Body of pancreas (tissue), 4 donors: ENCODE measurements around the gene PDLIM7. TPM values are rescaled to one million over a fixed set of nuclear protein-coding genes. Genes with fewer than 3 reads are reported as not detected.

Experiments used
- ATAC-seq: fragments of 150-250 bp; one replicate; pipeline ENCODE4 v1.9.1; 2016
- DNase-seq, 4 donors: peaks; one replicate each; pipeline ENCODE4 v3.0.0-alpha.2; 2019
- H3K27ac ChIP-seq, 4 donors: fragments of 200-600 bp; sonication (generic); 1 replicate in 3 of 4; 2 replicates in 1 of 4; pipeline versions ENCODE4 v1.5.1 to v1.6.1; 2016 to 2019; ENCODE audit warnings: mild to moderate bottlenecking in 1 of 4, mixed read lengths in 1 of 4, moderate library complexity in 1 of 4
- H3K27me3 ChIP-seq, 2 donors: fragments of 200-600 bp; sonication (generic); one replicate each; pipeline ENCODE4 v1.6.0; 2016; ENCODE audit warnings: mild to moderate bottlenecking in 1 of 2
- H3K36me3 ChIP-seq, 2 donors: fragments of 200-600 bp; sonication (generic); replicated peaks in 1 of 2; 2 replicates each; pipeline ENCODE4 v1.5.1; 2016; ENCODE audit warnings: low read depth in 2 of 2; ENCODE audit not compliant: insufficient read depth in 1 of 2
- H3K4me1 ChIP-seq: fragments of 200-600 bp; sonication (generic); one replicate; pipeline ENCODE4 v1.6.0; 2016
- H3K4me3 ChIP-seq, 2 donors: fragments of 200-600 bp; sonication (generic); 1 replicate in 1 of 2; 2 replicates in 1 of 2; pipeline ENCODE4 v1.5.1; 2016 to 2019
- H3K9me3 ChIP-seq, 3 donors: fragments of 200-600 bp; sonication (generic); 1 replicate in 2 of 3; 2 replicates in 1 of 3; pipeline ENCODE4 v1.5.1; 2016
- POLR2A ChIP-seq, 3 donors: fragments of 450-650 bp; IDR thresholded peaks; one replicate each; pipeline ENCODE4 v1.6.1; 2016; ENCODE audit warnings: antibody characterized with exemption in 3 of 3, mild to moderate bottlenecking in 2 of 3
- WGBS, 2 donors: methylation state at CpG; one replicate each; pipeline ENCODE4 v1.1.5; 2017; 5-methylcytosine and 5-hydroxymethylcytosine counted together
- intact Hi-C: fragments of 100-400 bp; cut with DNase I; formaldehyde crosslinking; loops from one replicate; pipeline ENCODE4 v1.15.1; 2023
- total RNA-seq, 2 donors: library from RNA; depleted of rRNA; stranded (reverse); fragments of >200 nt; gene quantifications; one replicate each; pipeline ENCODE4 v1.1.0, GENCODE V29; 2016
- TF ChIP-seq, protein P1 (sequence below), 7 experiments: fragments of 450-650 bp in 4 of 7; fragments of 200-600 bp in 3 of 7; sonication (generic) in 3 of 7; IDR thresholded peaks; one replicate each; pipeline ENCODE4 v1.5.1; 2016 to 2019; ENCODE audit warnings: antibody characterized with exemption in 7 of 7

PDLIM7 gene
- total RNA-seq, 2 donors from 2014 or later, result 7.3 to 15.8 TPM

DNA sequence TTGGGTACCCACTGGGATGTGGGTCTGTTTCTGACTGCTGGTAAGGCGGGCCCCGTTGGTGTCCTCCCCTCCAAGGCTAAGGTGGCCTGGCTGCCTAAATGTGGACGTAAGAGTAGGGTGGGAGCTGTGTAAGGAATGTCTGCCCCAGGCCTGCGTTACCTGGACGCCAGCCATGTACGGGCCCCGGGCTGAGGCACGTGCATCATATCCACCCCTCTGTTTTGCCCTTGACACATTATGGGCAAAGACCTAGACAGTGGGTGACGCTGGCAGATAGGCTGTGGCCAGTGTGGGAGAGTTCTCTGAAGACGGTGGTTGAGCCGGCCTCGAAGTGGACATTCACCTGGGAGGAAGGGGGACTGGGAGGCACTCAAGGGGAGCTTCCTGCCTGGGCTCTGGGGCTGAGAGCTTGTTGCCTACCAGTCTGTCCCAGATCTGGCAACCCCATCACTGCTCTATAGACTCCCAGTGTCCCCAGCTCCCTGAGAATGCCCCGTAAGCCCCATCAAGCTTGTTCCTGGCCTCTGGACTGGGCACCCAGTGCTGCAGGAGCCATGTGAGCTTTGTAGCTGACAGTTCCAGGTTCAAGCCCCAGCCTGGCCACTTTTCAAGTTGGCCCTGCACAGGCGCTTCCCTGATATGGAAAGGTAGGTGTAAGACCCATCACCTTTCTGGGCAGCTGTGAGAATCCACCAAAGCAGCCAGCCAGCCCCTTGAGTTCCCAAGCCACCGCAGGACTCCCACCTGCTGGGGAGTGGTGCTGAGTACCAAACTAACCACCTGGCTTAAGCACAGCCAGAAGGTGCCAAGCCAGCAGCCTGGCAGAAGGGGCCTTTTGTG, 54.0 kb downstream of the PDLIM7 start:
- intact Hi-C loops, result no loop called here
- H3K27ac ChIP-seq, result no peak overlapping the region
- no peaks in the 10 kb centered on the region for H3K9me3 ChIP-seq
- no peaks in the 10 kb centered on the region for H3K36me3 ChIP-seq
- H3K27me3 ChIP-seq, result no peaks in the 10 kb centered on the region
- DNase-seq (peak in 1 of 4 donors; percentile 8), ATAC-seq (no peak)
- no peak for TF ChIP-seq POLR2A (IDR thresholded peaks at IDR 0.05)
- TF ChIP-seq, protein P1, sequence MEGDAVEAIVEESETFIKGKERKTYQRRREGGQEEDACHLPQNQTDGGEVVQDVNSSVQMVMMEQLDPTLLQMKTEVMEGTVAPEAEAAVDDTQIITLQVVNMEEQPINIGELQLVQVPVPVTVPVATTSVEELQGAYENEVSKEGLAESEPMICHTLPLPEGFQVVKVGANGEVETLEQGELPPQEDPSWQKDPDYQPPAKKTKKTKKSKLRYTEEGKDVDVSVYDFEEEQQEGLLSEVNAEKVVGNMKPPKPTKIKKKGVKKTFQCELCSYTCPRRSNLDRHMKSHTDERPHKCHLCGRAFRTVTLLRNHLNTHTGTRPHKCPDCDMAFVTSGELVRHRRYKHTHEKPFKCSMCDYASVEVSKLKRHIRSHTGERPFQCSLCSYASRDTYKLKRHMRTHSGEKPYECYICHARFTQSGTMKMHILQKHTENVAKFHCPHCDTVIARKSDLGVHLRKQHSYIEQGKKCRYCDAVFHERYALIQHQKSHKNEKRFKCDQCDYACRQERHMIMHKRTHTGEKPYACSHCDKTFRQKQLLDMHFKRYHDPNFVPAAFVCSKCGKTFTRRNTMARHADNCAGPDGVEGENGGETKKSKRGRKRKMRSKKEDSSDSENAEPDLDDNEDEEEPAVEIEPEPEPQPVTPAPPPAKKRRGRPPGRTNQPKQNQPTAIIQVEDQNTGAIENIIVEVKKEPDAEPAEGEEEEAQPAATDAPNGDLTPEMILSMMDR (IDR thresholded peaks at IDR 0.05), result no peak
- H3K4me3 ChIP-seq, result no peak overlapping the region
- WGBS, 2 donors, result 47 to 68% methylated on average over 13 to 15 of the region's 15 CpGs
- H3K4me1 ChIP-seq, result peaks cover 24% of the 10 kb centered on the region

DNA sequence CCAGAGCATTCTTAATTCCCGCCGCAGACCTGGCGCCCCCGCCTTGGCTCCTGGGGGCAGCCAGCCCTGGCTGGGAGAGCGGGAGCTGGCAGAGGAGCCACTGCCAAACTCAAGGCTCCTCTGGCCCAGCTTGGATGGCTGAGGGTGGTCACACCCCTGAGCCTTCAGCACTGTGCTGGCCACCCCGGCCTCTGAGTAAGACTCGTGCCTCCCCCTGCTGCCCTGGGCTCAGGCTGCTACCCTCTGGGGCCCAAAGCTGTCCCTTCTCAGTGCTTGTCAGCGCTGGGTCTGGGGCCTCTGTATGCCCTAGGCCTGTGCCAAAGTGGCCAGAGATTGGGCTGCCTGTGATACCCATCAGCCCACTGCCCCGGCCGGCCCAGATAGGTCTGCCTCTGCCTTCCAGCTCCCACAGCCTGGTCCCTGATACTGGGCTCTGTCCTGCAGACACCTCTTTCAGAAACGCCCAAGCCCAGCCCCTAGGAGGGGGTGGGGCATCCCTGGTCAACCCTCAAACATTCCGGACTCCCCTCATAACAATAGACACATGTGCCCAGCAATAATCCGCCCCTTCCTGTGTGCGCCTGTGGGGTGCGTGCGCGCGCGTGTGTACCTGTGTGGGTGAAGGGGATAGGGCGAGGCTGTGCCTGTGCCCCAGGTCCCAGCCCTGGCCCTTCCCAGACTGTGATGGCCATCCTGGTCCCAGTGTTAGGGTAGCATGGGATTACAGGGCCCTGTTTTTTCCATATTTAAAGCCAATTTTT, 55.2 kb downstream of the PDLIM7 start:
- ATAC-seq (no peak), DNase-seq (no peak)
- 90 to 95% methylated on average over 19 to 20 of the region's 20 CpGs for WGBS, 2 donors
- Histone ChIP-seq H3K4me1 (peaks cover 14% of the 10 kb centered on the region), H3K27ac (no peak overlapping the region), H3K27me3 (no peaks in the 10 kb centered on the region), H3K9me3 (no peaks in the 10 kb centered on the region), H3K4me3 (no peak overlapping the region), H3K36me3 (peaks cover 0 to 2% of the 10 kb centered on the region in 2 donors)
- intact Hi-C loops, result no loop called here
- TF ChIP-seq POLR2A (IDR thresholded peaks at IDR 0.05), result no peak
- TF ChIP-seq, protein P1 (IDR thresholded peaks at IDR 0.05), result no peak

DNA sequence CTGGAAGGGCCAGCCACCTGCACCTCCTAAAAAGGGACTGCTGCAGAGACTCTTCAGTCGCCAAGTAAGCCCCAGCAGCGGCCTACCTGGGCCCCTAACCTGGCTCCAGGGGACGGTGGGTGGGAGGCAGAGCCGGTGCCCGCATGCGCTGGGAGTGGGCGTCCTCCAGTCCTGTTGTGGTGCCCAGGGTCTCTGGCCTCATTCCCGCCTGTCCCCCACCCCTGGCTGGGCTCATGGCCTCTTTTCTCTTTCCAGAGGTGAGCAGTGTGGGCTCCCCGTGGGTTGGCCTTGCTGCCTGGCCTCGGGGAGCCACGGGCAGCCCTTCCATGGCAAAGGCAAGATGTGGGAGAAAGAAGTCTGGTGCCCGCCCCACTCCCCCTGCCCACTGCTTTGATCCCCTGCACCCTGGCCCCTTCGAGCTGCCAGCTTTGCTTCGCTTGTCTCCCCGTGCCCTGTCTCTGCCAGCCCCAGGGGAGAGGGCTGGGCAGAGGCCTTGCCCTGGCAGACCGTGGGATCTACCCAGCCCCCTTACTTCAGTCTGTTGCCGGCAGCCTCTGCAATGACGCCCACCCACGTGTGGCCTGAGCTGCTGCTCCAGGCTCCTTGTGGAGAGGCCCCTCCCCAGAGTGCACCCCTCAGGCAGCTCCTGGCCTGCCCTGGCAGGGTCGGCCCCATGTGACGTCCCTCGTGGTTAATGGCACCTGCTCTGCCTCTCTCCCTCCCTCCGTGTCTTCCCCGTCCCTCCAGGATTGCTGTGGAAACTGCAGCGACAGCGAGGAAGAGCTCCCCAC, 56.2 kb downstream of the PDLIM7 start:
- no peak for DNase-seq
- ATAC-seq, result no peak
- peaks cover 6% of the 10 kb centered on the region for H3K4me1 ChIP-seq
- H3K4me3 ChIP-seq, result no peak overlapping the region
- no peaks in the 10 kb centered on the region for H3K27me3 ChIP-seq
- TF ChIP-seq, protein P1 (IDR thresholded peaks at IDR 0.05), result no peak
- TF ChIP-seq POLR2A (IDR thresholded peaks at IDR 0.05), result no peak
- intact Hi-C loops, result no loop called here
- no peak overlapping the region for H3K27ac ChIP-seq
- 84 to 92% methylated on average over 15 to 22 of the region's 26 CpGs for WGBS, 2 donors
- H3K9me3 ChIP-seq, result no peaks in the 10 kb centered on the region
- peaks cover 0 to 4% of the 10 kb centered on the region in 2 donors for H3K36me3 ChIP-seq

DNA sequence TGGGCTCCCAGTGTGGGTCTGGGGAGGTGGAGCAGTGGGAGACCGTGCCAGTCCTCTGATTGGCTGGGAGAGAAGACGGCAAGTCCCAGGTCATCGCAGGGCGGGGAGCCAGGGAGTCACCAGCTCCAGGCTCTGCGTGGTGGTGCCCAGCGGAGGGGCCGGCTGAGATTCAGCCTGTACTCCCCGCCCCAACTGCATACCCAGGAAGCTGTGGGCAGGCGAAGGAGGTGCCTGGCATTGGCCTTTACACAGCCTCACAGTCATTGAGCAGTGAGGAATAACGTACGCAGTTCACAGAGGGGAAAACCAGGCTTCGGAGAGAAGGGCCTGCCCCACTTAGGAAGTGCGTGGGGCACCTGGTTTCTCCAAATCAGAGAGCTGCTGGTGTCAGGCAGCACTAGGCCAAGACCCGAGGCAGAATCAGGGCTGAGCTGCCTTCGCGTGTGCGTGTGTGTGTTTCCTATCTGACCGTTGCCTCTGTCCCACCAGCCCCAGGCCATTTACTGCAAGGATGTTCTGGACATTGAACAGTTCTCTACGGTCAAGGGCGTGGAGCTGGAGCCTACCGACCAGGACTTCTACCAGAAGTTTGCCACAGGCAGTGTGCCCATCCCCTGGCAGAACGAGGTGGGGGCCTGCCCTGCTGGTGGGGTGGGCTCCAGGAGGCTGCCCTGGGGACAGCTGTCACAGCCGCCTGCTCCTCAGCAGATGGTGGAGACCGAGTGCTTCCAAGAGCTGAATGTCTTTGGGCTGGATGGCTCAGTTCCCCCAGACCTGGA, 57.0 kb downstream of the PDLIM7 start:
- H3K4me3 ChIP-seq, result no peak overlapping the region
- no peak overlapping the region for H3K27ac ChIP-seq
- 79 to 91% methylated on average over 7 to 24 of the region's 24 CpGs for WGBS, 2 donors
- H3K9me3 ChIP-seq, result no peaks in the 10 kb centered on the region
- TF ChIP-seq, protein P1 (IDR thresholded peaks at IDR 0.05), result no peak
- no peak for TF ChIP-seq POLR2A (IDR thresholded peaks at IDR 0.05)
- peaks cover 0 to 7% of the 10 kb centered on the region in 2 donors for H3K36me3 ChIP-seq
- intact Hi-C loops, result no loop called here
- H3K4me1 ChIP-seq, result no peaks in the 10 kb centered on the region
- no peaks in the 10 kb centered on the region for H3K27me3 ChIP-seq
- DNase-seq, result no peak
- ATAC-seq, result no peak
